Measurements from ENCODE around the gene HTR2A. TPM values are rescaled to one million over a fixed set of nuclear protein-coding genes. Genes with fewer than 3 reads are reported as not detected.
A peak's percentile ranks its signal among the peaks of the same experiment; 100 is the strongest.

HTR2A gene
- total and polyA plus RNA-seq, 4 donors = 0.09 to 1.1 (median 0.43) TPM

- no peaks in the 10 kb centered on the region for H3K27me3 ChIP-seq (ENCODE audit: control insufficient read depth in 3 of 3, insufficient read depth in 3 of 3, low read length in 2 of 3)
- H3K9ac ChIP-seq (ENCODE audit: insufficient read depth in 1 of 2, low read length in 2 of 2) = no peak overlapping the region
- no peak for TF ChIP-seq CTCF (IDR thresholded peaks at IDR 0.05; ENCODE audit: control extremely low read depth, extremely low read depth)
- no peak for ATAC-seq (ENCODE audit: insufficient read depth, low FRiP score)
- H3K9me3 ChIP-seq (ENCODE audit: control insufficient read depth in 4 of 4, insufficient read depth in 3 of 4, low read length in 3 of 4) = no peaks in the 10 kb centered on the region
- no peak overlapping the region for H3K4me3 ChIP-seq
- 35 to 41% methylated on average over 1 of the region's 1 CpG for WGBS, 2 donors
- no peaks in the 10 kb centered on the region for H3K4me1 ChIP-seq (ENCODE audit: control insufficient read depth in 5 of 5, insufficient read depth in 5 of 5, low read length in 5 of 5)
- no peak for DNase-seq
- H3K36me3 ChIP-seq (ENCODE audit: control insufficient read depth in 4 of 4, insufficient read depth in 4 of 4, low read length in 4 of 4) = no peaks in the 10 kb centered on the region
- H3K27ac ChIP-seq (ENCODE audit: low read depth in 1 of 2, low read length in 1 of 2) = no peak overlapping the region
These were observed 57.5 kb downstream of the HTR2A start for GRCh38 chr13:46839399-46839798.

- Histone ChIP-seq H3K36me3 (ENCODE audit: control insufficient read depth in 4 of 4, insufficient read depth in 4 of 4, low read length in 4 of 4) (no peaks in the 10 kb centered on the region), H3K9me3 (ENCODE audit: control insufficient read depth in 4 of 4, insufficient read depth in 3 of 4, low read length in 3 of 4) (no peaks in the 10 kb centered on the region), H3K4me1 (ENCODE audit: control insufficient read depth in 5 of 5, insufficient read depth in 5 of 5, low read length in 5 of 5) (no peaks in the 10 kb centered on the region), H3K4me3 (no peak overlapping the region), H3K27me3 (ENCODE audit: control insufficient read depth in 3 of 3, insufficient read depth in 3 of 3, low read length in 2 of 3) (no peaks in the 10 kb centered on the region), H3K9ac (ENCODE audit: insufficient read depth in 1 of 2, low read length in 2 of 2) (no peak overlapping the region), H3K27ac (ENCODE audit: low read depth in 1 of 2, low read length in 1 of 2) (no peak overlapping the region)
- no peak for TF ChIP-seq CTCF (IDR thresholded peaks at IDR 0.05; ENCODE audit: control extremely low read depth, extremely low read depth)
- DNase-seq (no peak), ATAC-seq (ENCODE audit: insufficient read depth, low FRiP score) (no peak)
- 89 to 96% methylated on average over 6 of the region's 6 CpGs for WGBS, 2 donors
These were observed 62.2 kb downstream of the HTR2A start for GRCh38 chr13:46834657-46835056.

- no peak for ATAC-seq (ENCODE audit: insufficient read depth, low FRiP score)
- WGBS, 2 donors = 18 to 20% methylated on average over 5 of the region's 5 CpGs
- no peak overlapping the region for H3K4me3 ChIP-seq
These were observed 65.2 kb downstream of the HTR2A start for GRCh38 chr13:46831588-46832194.

More at GRCh38 chr13:46831588-46832194, 65.2 kb downstream of the HTR2A start:
- no peaks in the 10 kb centered on the region for H3K27me3 ChIP-seq (ENCODE audit: control insufficient read depth in 3 of 3, insufficient read depth in 3 of 3, low read length in 2 of 3)
- H3K4me1 ChIP-seq (ENCODE audit: control insufficient read depth in 5 of 5, insufficient read depth in 5 of 5, low read length in 5 of 5) = no peaks in the 10 kb centered on the region
- peak; percentile 40 to 75 (median 60) for DNase-seq
- H3K9me3 ChIP-seq (ENCODE audit: control insufficient read depth in 4 of 4, insufficient read depth in 3 of 4, low read length in 3 of 4) = no peaks in the 10 kb centered on the region
- no peaks in the 10 kb centered on the region for H3K36me3 ChIP-seq (ENCODE audit: control insufficient read depth in 4 of 4, insufficient read depth in 4 of 4, low read length in 4 of 4)
- TF ChIP-seq CTCF (IDR thresholded peaks at IDR 0.05; ENCODE audit: control extremely low read depth, extremely low read depth) = peak; percentile 66
- H3K9ac ChIP-seq (ENCODE audit: insufficient read depth in 1 of 2, low read length in 2 of 2) = no peak overlapping the region
- no peak overlapping the region for H3K27ac ChIP-seq (ENCODE audit: low read depth in 1 of 2, low read length in 1 of 2)
